Osteocyte (in vitro differentiated cells): ENCODE data around the gene NRDE2. TPM values are rescaled to one million over a fixed set of nuclear protein-coding genes. Genes with fewer than 3 reads are reported as not detected.

Experiments
- DNase-seq: peaks from one replicate; pipeline ENCODE4 v3.0.0; 2021; ENCODE audit warnings: mixed read lengths; ENCODE audit not compliant: unreplicated experiment; ENCODE audit errors: extremely low spot score
- H3K27ac Mint-ChIP-seq: one replicate; pipeline ENCODE4 v1.8.0; 2021; ENCODE audit warnings: mild to moderate bottlenecking, mixed read lengths; ENCODE audit not compliant: unreplicated experiment
- H3K27me3 Mint-ChIP-seq: one replicate; pipeline ENCODE4 v1.8.0; 2021; ENCODE audit warnings: mixed read lengths; ENCODE audit not compliant: unreplicated experiment
- H3K36me3 Mint-ChIP-seq: one replicate; pipeline ENCODE4 v1.8.0; 2021; ENCODE audit warnings: mixed read lengths; ENCODE audit not compliant: unreplicated experiment
- H3K4me1 Mint-ChIP-seq: one replicate; pipeline ENCODE4 v1.8.0; 2021; ENCODE audit warnings: mixed read lengths; ENCODE audit not compliant: unreplicated experiment
- H3K4me3 Mint-ChIP-seq: one replicate; pipeline ENCODE4 v1.8.0; 2021; ENCODE audit warnings: mild to moderate bottlenecking, moderate library complexity, mixed read lengths; ENCODE audit not compliant: unreplicated experiment
- H3K9me3 Mint-ChIP-seq: one replicate; pipeline ENCODE4 v1.8.0; 2021; ENCODE audit warnings: mixed read lengths; ENCODE audit not compliant: unreplicated experiment
- total RNA-seq: library from RNA; stranded (reverse); gene quantifications from 2 replicates; pipeline ENCODE4 v1.2.1, GENCODE V29; 2021
- TF ChIP-seq, protein P1 (sequence below): fragments of 200-600 bp; sonication (generic); IDR thresholded peaks from 2 replicates; pipeline ENCODE4 v1.5.0; 2021; ENCODE audit warnings: antibody characterized with exemption, mild to moderate bottlenecking, moderate library complexity

The NRDE2 gene
- total RNA-seq, 1 donor from 2014 or later = 23.2 TPM

DNA sequence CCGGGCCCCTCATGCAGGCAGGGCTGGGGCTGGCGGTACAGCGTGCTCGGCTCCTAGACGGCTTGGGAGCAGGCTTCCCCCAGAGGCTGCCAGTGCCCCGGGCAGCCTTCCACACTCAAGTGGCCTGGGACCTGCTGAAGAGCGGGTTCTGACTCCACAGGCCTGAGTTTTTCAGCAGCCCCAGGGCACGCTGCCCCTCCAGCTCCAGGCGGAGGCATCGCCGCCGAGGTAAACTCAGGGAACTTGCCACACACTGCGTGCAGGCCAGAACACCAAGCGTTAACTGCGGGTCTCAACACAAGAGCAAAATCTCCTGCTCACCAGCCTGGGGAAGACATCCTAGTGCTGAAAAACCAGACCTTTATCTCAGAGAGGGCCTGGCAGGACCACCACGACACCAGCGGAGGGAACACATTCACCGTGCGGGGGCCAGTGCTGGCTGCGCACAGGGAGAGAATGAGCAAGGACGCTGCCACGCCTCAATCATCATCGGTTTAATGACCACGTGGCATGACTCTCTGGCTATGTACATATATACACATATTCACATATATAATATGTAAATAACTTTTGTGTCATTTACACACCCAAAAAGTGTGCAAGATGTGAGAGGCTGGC is 54.1 kb downstream of the NRDE2 start:
- no peak overlapping the region for H3K27ac Mint-ChIP-seq
- H3K9me3 Mint-ChIP-seq = no peaks in the 10 kb centered on the region
- no peak overlapping the region for H3K4me3 Mint-ChIP-seq
- DNase-seq = no peak
- TF ChIP-seq, protein P1, sequence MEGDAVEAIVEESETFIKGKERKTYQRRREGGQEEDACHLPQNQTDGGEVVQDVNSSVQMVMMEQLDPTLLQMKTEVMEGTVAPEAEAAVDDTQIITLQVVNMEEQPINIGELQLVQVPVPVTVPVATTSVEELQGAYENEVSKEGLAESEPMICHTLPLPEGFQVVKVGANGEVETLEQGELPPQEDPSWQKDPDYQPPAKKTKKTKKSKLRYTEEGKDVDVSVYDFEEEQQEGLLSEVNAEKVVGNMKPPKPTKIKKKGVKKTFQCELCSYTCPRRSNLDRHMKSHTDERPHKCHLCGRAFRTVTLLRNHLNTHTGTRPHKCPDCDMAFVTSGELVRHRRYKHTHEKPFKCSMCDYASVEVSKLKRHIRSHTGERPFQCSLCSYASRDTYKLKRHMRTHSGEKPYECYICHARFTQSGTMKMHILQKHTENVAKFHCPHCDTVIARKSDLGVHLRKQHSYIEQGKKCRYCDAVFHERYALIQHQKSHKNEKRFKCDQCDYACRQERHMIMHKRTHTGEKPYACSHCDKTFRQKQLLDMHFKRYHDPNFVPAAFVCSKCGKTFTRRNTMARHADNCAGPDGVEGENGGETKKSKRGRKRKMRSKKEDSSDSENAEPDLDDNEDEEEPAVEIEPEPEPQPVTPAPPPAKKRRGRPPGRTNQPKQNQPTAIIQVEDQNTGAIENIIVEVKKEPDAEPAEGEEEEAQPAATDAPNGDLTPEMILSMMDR = no peak
- peaks cover 36% of the 10 kb centered on the region for H3K4me1 Mint-ChIP-seq
- no peaks in the 10 kb centered on the region for H3K27me3 Mint-ChIP-seq
- peaks cover 26% of the 10 kb centered on the region for H3K36me3 Mint-ChIP-seq

- Mint-ChIP-seq H3K9me3 (no peaks in the 10 kb centered on the region), H3K4me1 (peaks cover 29% of the 10 kb centered on the region), H3K27ac (peak overlapping the region; percentile 4), H3K27me3 (no peaks in the 10 kb centered on the region), H3K36me3 (peaks cover 30% of the 10 kb centered on the region), H3K4me3 (no peak overlapping the region)
- DNase-seq = no peak
- TF ChIP-seq, protein P1 = no peak
Observed at GRCh38 chr14:90276646-90277367, 54.9 kb downstream of the NRDE2 start.

DNA sequence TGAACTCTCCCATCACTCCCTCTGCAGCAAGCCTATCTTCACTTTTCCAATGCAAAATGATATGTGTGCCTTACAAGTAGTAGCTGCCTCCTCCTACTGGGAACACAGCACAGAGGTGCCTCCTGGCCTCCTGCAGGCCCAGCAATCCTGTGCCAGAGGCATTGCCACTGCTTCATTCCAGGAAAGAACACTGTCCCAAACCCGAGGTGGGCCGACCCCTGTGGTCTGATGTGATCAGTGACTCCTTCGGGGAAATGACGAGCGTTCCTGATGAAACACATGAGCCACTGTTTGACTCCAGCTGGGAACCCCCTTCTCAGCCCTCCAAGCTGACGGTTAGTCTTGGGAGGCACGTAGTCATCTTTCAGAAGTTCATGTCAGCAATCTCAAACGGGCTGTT is 55.9 kb downstream of the NRDE2 start:
- Mint-ChIP-seq H3K4me3 (no peak overlapping the region), H3K36me3 (peaks cover 35% of the 10 kb centered on the region), H3K4me1 (peaks cover 19% of the 10 kb centered on the region), H3K27ac (peak overlapping the region; percentile 85), H3K27me3 (no peaks in the 10 kb centered on the region), H3K9me3 (no peaks in the 10 kb centered on the region)
- TF ChIP-seq, protein P1 = no peak
- no peak for DNase-seq

DNA sequence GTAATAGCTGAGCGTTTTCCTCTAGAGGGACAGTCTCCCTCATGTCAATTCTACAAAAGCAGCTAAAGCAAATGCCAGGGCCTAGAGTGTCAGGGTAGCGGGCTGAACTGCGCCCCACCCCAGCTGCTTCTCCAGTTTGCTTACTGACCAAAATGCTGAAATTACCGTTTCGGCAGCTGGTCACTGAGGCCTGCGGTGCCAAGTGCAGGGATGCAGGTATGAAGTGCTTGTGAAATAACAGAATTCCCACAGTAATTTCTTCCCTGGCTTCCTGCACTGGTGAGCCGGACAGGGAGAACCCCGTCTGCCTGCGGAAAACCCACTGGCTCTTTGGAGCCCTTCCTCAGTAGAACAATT is 56.3 kb downstream of the NRDE2 start:
- TF ChIP-seq, protein P1 = no peak
- Mint-ChIP-seq H3K27me3 (no peaks in the 10 kb centered on the region), H3K4me1 (peaks cover 19% of the 10 kb centered on the region), H3K27ac (peak overlapping the region; percentile 85), H3K4me3 (no peak overlapping the region), H3K9me3 (no peaks in the 10 kb centered on the region), H3K36me3 (peaks cover 35% of the 10 kb centered on the region)
- DNase-seq = no peak

- peaks cover 35% of the 10 kb centered on the region for H3K36me3 Mint-ChIP-seq
- no peaks in the 10 kb centered on the region for H3K9me3 Mint-ChIP-seq
- TF ChIP-seq, protein P1 = no peak
- H3K4me1 Mint-ChIP-seq = peaks cover 19% of the 10 kb centered on the region
- DNase-seq = no peak
- H3K4me3 Mint-ChIP-seq = no peak overlapping the region
- H3K27me3 Mint-ChIP-seq = no peaks in the 10 kb centered on the region
- peak overlapping the region; percentile 85 for H3K27ac Mint-ChIP-seq
Observed at GRCh38 chr14:90274808-90275457, 56.8 kb downstream of the NRDE2 start.
